ENCODE data around the gene RNGTT. TPM values are rescaled to one million over a fixed set of nuclear protein-coding genes. Genes with fewer than 3 reads are reported as not detected.

The RNGTT gene
- total RNA-seq, 1 experiment from 2014 or later = 25.7 TPM

GRCh38 chr6:88814909-88815308 lies 148.5 kb downstream of the RNGTT start:
- DNase-seq (ENCODE audit: low read depth) = no peak

GRCh38 chr6:88813045-88813444 lies 150.4 kb downstream of the RNGTT start:
- DNase-seq (ENCODE audit: low read depth) = no peak

- DNase-seq (ENCODE audit: low read depth) = no peak
These were observed 152.7 kb downstream of the RNGTT start for GRCh38 chr6:88810701-88811100.

- no peak for DNase-seq (ENCODE audit: low read depth)
These were observed 153.3 kb downstream of the RNGTT start for GRCh38 chr6:88810089-88810488.

GRCh38 chr6:88808381-88808780 lies 155.0 kb downstream of the RNGTT start:
- DNase-seq (ENCODE audit: low read depth) = no peak

- DNase-seq (ENCODE audit: low read depth) = no peak
These were observed 155.8 kb downstream of the RNGTT start for GRCh38 chr6:88807622-88808021.

GRCh38 chr6:88806728-88807127 lies 156.7 kb downstream of the RNGTT start:
- DNase-seq (ENCODE audit: low read depth) = no peak

- no peak for DNase-seq (ENCODE audit: low read depth)
These were observed 158.7 kb downstream of the RNGTT start for GRCh38 chr6:88804701-88805100.

GRCh38 chr6:88785478-88785877 lies 177.9 kb downstream of the RNGTT start:
- DNase-seq (ENCODE audit: low read depth) = no peak

- DNase-seq (ENCODE audit: low read depth) = peak; percentile 67
These were observed 182.6 kb downstream of the RNGTT start for GRCh38 chr6:88780714-88781389.

GRCh38 chr6:88775866-88776571 lies 187.4 kb downstream of the RNGTT start:
- no peak for DNase-seq (ENCODE audit: low read depth)

GRCh38 chr6:88768114-88768513 lies 195.3 kb downstream of the RNGTT start:
- DNase-seq (ENCODE audit: low read depth) = peak; percentile 2

GRCh38 chr6:88764081-88764480 lies 199.3 kb downstream of the RNGTT start:
- DNase-seq (ENCODE audit: low read depth) = no peak

- no peak for DNase-seq (ENCODE audit: low read depth)
These were observed 200.3 kb downstream of the RNGTT start for GRCh38 chr6:88763160-88763559.

GRCh38 chr6:88761237-88762031 lies 202.0 kb downstream of the RNGTT start:
- DNase-seq (ENCODE audit: low read depth) = peak; percentile 1

GRCh38 chr6:88760091-88760490 lies 203.3 kb downstream of the RNGTT start:
- DNase-seq (ENCODE audit: low read depth) = no peak

- no peak for DNase-seq (ENCODE audit: low read depth)
These were observed 212.5 kb downstream of the RNGTT start for GRCh38 chr6:88750936-88751335.

GRCh38 chr6:88749849-88750248 lies 213.6 kb downstream of the RNGTT start:
- DNase-seq (ENCODE audit: low read depth) = no peak

GRCh38 chr6:88748141-88748540 lies 215.3 kb downstream of the RNGTT start:
- no peak for DNase-seq (ENCODE audit: low read depth)

GRCh38 chr6:88741939-88742338 lies 221.5 kb downstream of the RNGTT start:
- DNase-seq (ENCODE audit: low read depth) = no peak

- DNase-seq (ENCODE audit: low read depth) = no peak
These were observed 222.3 kb downstream of the RNGTT start for GRCh38 chr6:88741071-88741470.

GRCh38 chr6:88734544-88734943 lies 228.9 kb downstream of the RNGTT start:
- no peak for DNase-seq (ENCODE audit: low read depth)

GRCh38 chr6:88730611-88731011 lies 232.8 kb downstream of the RNGTT start:
- DNase-seq (ENCODE audit: low read depth) = peak; percentile 68
